Loucy (cell line): ENCODE results near the gene CYFIP2.

Source experiments
- H2AFZ ChIP-seq: fragments of 200-600 bp; sonication (generic); 2 replicates; pipeline ENCODE4 v1.6.0; 2016; ENCODE audit warnings: antibody characterized with exemption, mild to moderate bottlenecking, low read length, moderate library complexity
- H3F3A ChIP-seq: fragments of 200-600 bp; 2 replicates; pipeline ENCODE4 v1.6.0; 2016; ENCODE audit warnings: antibody characterized with exemption, low read depth, mild to moderate bottlenecking
- H3K27me3 ChIP-seq: fragments of 200-600 bp; sonication (generic); 2 replicates; pipeline ENCODE4 v1.6.1; 2014; ENCODE audit warnings: low read length, mild to moderate bottlenecking; ENCODE audit not compliant: insufficient read depth, poor library complexity, severe bottlenecking
- H3K36me3 ChIP-seq: fragments of 200-600 bp; sonication (generic); 2 replicates; pipeline ENCODE4 v1.6.1; 2016; ENCODE audit warnings: low read length; ENCODE audit not compliant: insufficient read depth
- H3K4me1 ChIP-seq: fragments of 200-600 bp; sonication (generic); 2 replicates; pipeline ENCODE4 v1.5.1; 2014; ENCODE audit warnings: low read length, mild to moderate bottlenecking; ENCODE audit not compliant: insufficient read depth, poor library complexity, severe bottlenecking
- H3K4me2 ChIP-seq: fragments of 200-600 bp; sonication (generic); 2 replicates; pipeline ENCODE4 v1.6.0; 2014; ENCODE audit warnings: antibody characterized with exemption, low read length, low read depth, mild to moderate bottlenecking; ENCODE audit not compliant: poor library complexity, severe bottlenecking
- H3K4me3 ChIP-seq: fragments of 200-600 bp; sonication (generic); 2 replicates; pipeline ENCODE4 v1.5.1; 2014; ENCODE audit warnings: low read length, mild to moderate bottlenecking, mixed read lengths; ENCODE audit not compliant: poor library complexity, severe bottlenecking
- H3K79me2 ChIP-seq: fragments of 200-600 bp; sonication (generic); 2 replicates; pipeline ENCODE4 v1.6.1; 2014; ENCODE audit warnings: low read length; ENCODE audit not compliant: insufficient read depth
- H3K9ac ChIP-seq: fragments of 200-600 bp; sonication (generic); 2 replicates; pipeline ENCODE4 v1.6.0; 2014; ENCODE audit warnings: mild to moderate bottlenecking, low read depth, low read length, moderate library complexity; ENCODE audit not compliant: poor library complexity, severe bottlenecking
- H3K9me2 ChIP-seq: fragments of 200-600 bp; sonication (generic); replicated peaks from 2 replicates; pipeline ENCODE4 v1.6.1; 2016; ENCODE audit warnings: low read depth, low read length, mixed read lengths
- H3K9me3 ChIP-seq: fragments of 200-600 bp; sonication (generic); 2 replicates; pipeline ENCODE4 v1.6.1; 2014; ENCODE audit warnings: mild to moderate bottlenecking, antibody characterized with exemption, low read length, low read depth; ENCODE audit not compliant: insufficient read depth
- H4K20me1 ChIP-seq: fragments of 200-600 bp; sonication (generic); 2 replicates; pipeline ENCODE4 v1.6.0; 2014; ENCODE audit warnings: antibody characterized with exemption, low read length, mild to moderate bottlenecking; ENCODE audit not compliant: insufficient read depth, poor library complexity, severe bottlenecking
- EZH2phosphoT487 ChIP-seq: fragments of 200-600 bp; IDR thresholded peaks from 2 replicates; pipeline ENCODE4 v1.6.1; 2018; ENCODE audit warnings: antibody characterized with exemption, mild to moderate bottlenecking, moderate library complexity, borderline replicate concordance
- TF ChIP-seq, protein P1 (sequence below): fragments of 200-600 bp; sonication (generic); conservative IDR thresholded peaks from 2 replicates; pipeline ENCODE4 v1.5.1; 2014; ENCODE audit warnings: mild to moderate bottlenecking, antibody characterized with exemption, low read length

Gene CYFIP2

DNA sequence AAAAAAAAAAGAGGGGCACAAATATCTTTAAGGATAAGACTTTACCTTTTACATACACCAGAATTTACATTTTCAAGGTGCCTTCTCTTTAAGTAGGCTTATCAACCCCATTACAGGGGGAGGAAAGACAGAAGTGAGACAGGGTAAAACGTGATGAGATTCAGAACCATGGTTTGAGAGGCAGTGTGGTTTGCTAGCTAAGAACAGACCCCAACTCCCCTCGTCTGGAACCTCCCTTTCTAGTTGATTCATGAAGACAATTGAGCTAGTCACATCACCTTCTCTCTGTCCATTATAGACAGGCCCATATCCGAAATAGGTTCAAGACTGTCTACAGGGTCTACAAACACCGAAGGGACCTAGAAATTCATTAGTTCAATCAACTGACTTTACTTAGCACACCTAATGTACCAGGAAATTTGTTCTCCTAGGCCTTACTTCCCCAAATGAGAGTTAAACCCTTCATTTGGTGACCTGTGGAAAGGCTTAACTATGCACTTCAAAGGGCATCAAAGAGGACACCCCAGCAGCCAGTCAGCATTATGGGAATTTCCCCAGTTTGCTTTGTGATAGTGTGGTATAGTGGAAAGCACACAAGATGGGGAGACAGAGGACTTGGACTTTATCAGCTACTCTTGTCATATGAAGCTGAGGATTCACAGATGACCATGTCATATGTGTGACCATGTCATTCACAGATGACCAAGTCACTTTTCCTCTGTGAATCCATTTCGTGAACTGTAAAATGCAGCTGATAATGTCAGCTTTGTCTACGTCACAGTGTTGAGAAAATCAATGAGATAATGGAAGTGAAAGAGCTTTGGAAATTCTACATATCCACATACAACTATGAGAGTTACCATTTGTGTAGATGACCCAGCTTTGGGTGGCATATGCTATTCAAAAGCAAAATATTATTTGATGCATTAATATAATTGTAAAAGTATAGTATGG, 40.2 kb upstream of the CYFIP2 start:
- H4K20me1 ChIP-seq: peaks cover 4% of the 10 kb centered on the region
- no peaks in the 10 kb centered on the region for H3K9me2 ChIP-seq
- no peaks in the 10 kb centered on the region for H3K9me3 ChIP-seq
- no peaks in the 10 kb centered on the region for H3K4me1 ChIP-seq
- peaks cover 62% of the 10 kb centered on the region; the same call in 1 of the 2 replicates for H3K36me3 ChIP-seq
- H3K4me2 ChIP-seq: no peak overlapping the region
- no peak overlapping the region for H3K4me3 ChIP-seq
- no peaks in the 10 kb centered on the region for H3K27me3 ChIP-seq
- no peak overlapping the region for H2AFZ ChIP-seq
- H3K79me2 ChIP-seq: no peaks in the 10 kb centered on the region
- no peaks in the 10 kb centered on the region for H3F3A ChIP-seq
- no peak for TF ChIP-seq EZH2phosphoT487
- TF ChIP-seq, protein P1, sequence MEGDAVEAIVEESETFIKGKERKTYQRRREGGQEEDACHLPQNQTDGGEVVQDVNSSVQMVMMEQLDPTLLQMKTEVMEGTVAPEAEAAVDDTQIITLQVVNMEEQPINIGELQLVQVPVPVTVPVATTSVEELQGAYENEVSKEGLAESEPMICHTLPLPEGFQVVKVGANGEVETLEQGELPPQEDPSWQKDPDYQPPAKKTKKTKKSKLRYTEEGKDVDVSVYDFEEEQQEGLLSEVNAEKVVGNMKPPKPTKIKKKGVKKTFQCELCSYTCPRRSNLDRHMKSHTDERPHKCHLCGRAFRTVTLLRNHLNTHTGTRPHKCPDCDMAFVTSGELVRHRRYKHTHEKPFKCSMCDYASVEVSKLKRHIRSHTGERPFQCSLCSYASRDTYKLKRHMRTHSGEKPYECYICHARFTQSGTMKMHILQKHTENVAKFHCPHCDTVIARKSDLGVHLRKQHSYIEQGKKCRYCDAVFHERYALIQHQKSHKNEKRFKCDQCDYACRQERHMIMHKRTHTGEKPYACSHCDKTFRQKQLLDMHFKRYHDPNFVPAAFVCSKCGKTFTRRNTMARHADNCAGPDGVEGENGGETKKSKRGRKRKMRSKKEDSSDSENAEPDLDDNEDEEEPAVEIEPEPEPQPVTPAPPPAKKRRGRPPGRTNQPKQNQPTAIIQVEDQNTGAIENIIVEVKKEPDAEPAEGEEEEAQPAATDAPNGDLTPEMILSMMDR: no peak
- H3K9ac ChIP-seq: no peak overlapping the region

DNA sequence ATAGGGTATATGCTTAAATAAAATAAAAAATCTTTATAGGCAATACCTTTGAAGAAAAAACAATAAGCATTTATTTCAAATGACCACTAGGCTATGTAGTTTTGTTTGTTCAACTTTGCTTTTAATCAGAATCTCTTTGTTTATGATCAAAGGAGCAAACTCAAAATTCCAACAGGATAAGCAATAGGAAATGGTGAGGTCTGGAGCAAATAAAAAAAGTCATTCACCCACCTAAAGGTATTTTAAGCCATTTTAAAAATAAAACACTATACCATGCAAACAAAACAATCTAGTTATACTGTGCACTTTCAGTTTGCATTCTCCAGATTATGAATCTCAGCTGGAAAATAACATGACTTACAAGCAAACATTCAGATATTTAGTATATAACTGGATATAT, 35.3 kb upstream of the CYFIP2 start:
- H3K4me3 ChIP-seq: no peak overlapping the region
- no peak overlapping the region for H2AFZ ChIP-seq
- no peak overlapping the region for H3K9ac ChIP-seq
- no peaks in the 10 kb centered on the region for H3K4me1 ChIP-seq
- no peaks in the 10 kb centered on the region for H3F3A ChIP-seq
- no peak overlapping the region for H3K4me2 ChIP-seq
- no peaks in the 10 kb centered on the region for H3K79me2 ChIP-seq
- H3K36me3 ChIP-seq: peaks cover 68% of the 10 kb centered on the region; the same call in 1 of the 2 replicates
- TF ChIP-seq EZH2phosphoT487: no peak
- TF ChIP-seq, protein P1: no peak
- H3K9me3 ChIP-seq: no peaks in the 10 kb centered on the region
- H3K27me3 ChIP-seq: no peaks in the 10 kb centered on the region
- H4K20me1 ChIP-seq: peaks cover 4% of the 10 kb centered on the region
- no peaks in the 10 kb centered on the region for H3K9me2 ChIP-seq

DNA sequence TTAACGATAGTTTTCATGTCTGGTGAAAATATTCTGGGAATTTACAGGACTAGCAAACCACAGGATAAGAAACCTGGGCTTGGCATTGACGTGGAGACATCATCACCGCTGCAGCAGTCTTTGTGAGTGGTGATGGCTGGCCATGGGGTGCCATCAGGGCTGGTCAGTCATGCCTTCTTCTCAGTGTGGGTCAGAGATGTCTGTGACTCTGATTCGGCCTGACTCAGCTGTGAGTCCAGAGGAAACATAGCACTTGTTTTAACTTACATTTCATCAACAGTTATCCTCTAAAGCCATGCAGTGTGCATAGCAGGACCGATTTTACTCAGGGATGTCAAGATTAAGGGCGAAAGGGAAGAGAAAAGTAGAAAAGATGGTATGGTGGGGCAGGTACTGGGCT, 33.2 kb upstream of the CYFIP2 start:
- Histone ChIP-seq H3K27me3 (no peaks in the 10 kb centered on the region), H3K4me3 (no peak overlapping the region), H3K4me2 (no peak overlapping the region), H3K9me2 (no peaks in the 10 kb centered on the region), H4K20me1 (no peaks in the 10 kb centered on the region), H3K36me3 (peaks cover 73% of the 10 kb centered on the region; the same call in 1 of the 2 replicates), H3K79me2 (no peaks in the 10 kb centered on the region), H3K9me3 (no peaks in the 10 kb centered on the region), H3K4me1 (no peaks in the 10 kb centered on the region), H3K9ac (no peak overlapping the region), H2AFZ (no peak overlapping the region), H3F3A (no peaks in the 10 kb centered on the region)
- TF ChIP-seq EZH2phosphoT487: no peak
- TF ChIP-seq, protein P1: no peak
